ENCODE data around the gene UBE3D. TPM values are rescaled to one million over a fixed set of nuclear protein-coding genes. Genes with fewer than 3 reads are reported as not detected.

The UBE3D gene
- total RNA-seq, 4 donors from 2014 or later, result 6.1 to 30.3 (median 14.4) TPM

GRCh38 chr6:82917346-82918064, 148.1 kb downstream of the UBE3D start:
- DNase-seq, result no peak
- Histone ChIP-seq H3K4me1 (no peaks in the 10 kb centered on the region), H3K4me3 (no peak overlapping the region), H3K9me3 (peaks cover 0 to 8% of the 10 kb centered on the region in 2 donors), H3K36me3 (no peaks in the 10 kb centered on the region), H3K27me3 (no peaks in the 10 kb centered on the region), H3K27ac (no peak overlapping the region)
- intact Hi-C loops (cut with DNase I; ENCODE audit: low total_unique reads), result no loop called here
- in situ Hi-C loops (cut with MboI; ENCODE audit: low pct_ligation_motif_present in 1 of 4, low pct_unique_long_range_greater_than_20kb in 1 of 4, low sequenced_read_pairs in 3 of 4), result no loop called here
- 60% methylated on average over 6 of the region's 6 CpGs for WGBS, 2 donors (ENCODE audit: low coverage in 1 of 2)
- no peak for TF ChIP-seq CTCF (IDR thresholded peaks at IDR 0.05)
- TF ChIP-seq EP300 (IDR thresholded peaks at IDR 0.05; ENCODE audit: low read depth), result no peak
- no peak for TF ChIP-seq POLR2AphosphoS5 (IDR thresholded peaks at IDR 0.05)
- no peak for TF ChIP-seq POLR2A (IDR thresholded peaks at IDR 0.05)

- no peaks in the 10 kb centered on the region for H3K27me3 ChIP-seq
- H3K36me3 ChIP-seq, result no peaks in the 10 kb centered on the region
- TF ChIP-seq POLR2A (IDR thresholded peaks at IDR 0.05), result no peak
- TF ChIP-seq POLR2AphosphoS5 (IDR thresholded peaks at IDR 0.05), result no peak
- no peak for TF ChIP-seq CTCF (IDR thresholded peaks at IDR 0.05)
- TF ChIP-seq EP300 (IDR thresholded peaks at IDR 0.05; ENCODE audit: low read depth), result no peak
- no peaks in the 10 kb centered on the region for H3K4me1 ChIP-seq
- intact Hi-C loops (cut with DNase I; ENCODE audit: low total_unique reads), result no loop called here
- H3K27ac ChIP-seq, result no peak overlapping the region
- no peak overlapping the region for H3K4me3 ChIP-seq
- H3K9me3 ChIP-seq, result peaks cover 0 to 8% of the 10 kb centered on the region in 2 donors
- DNase-seq, result no peak
- in situ Hi-C loops (cut with MboI; ENCODE audit: low pct_ligation_motif_present in 1 of 4, low pct_unique_long_range_greater_than_20kb in 1 of 4, low sequenced_read_pairs in 3 of 4), result no loop called here
Measured at GRCh38 chr6:82915666-82916065, 150.0 kb downstream of the UBE3D start.

GRCh38 chr6:82914511-82914910, 151.1 kb downstream of the UBE3D start:
- H3K4me1 ChIP-seq, result no peaks in the 10 kb centered on the region
- H3K9me3 ChIP-seq, result peaks cover 0 to 8% of the 10 kb centered on the region in 2 donors
- intact Hi-C loops (cut with DNase I; ENCODE audit: low total_unique reads) (no loop called here), in situ Hi-C loops (cut with MboI; ENCODE audit: low pct_ligation_motif_present in 1 of 4, low pct_unique_long_range_greater_than_20kb in 1 of 4, low sequenced_read_pairs in 3 of 4) (no loop called here)
- no peak overlapping the region for H3K27ac ChIP-seq
- H3K4me3 ChIP-seq, result no peak overlapping the region
- no peak for DNase-seq
- 92 to 94% methylated on average over 2 to 4 of the region's 4 CpGs for WGBS, 2 donors (ENCODE audit: low coverage in 1 of 2)
- H3K36me3 ChIP-seq, result no peaks in the 10 kb centered on the region
- TF ChIP-seq CTCF (IDR thresholded peaks at IDR 0.05) (no peak), POLR2A (IDR thresholded peaks at IDR 0.05) (no peak), POLR2AphosphoS5 (IDR thresholded peaks at IDR 0.05) (no peak), EP300 (IDR thresholded peaks at IDR 0.05; ENCODE audit: low read depth) (no peak)
- no peaks in the 10 kb centered on the region for H3K27me3 ChIP-seq

- no peaks in the 10 kb centered on the region for H3K9me3 ChIP-seq
- peaks cover 0 to 9% (median 0%) of the 10 kb centered on the region in 4 donors for H3K4me1 ChIP-seq
- in situ Hi-C loops (cut with MboI; ENCODE audit: low pct_ligation_motif_present in 1 of 4, low pct_unique_long_range_greater_than_20kb in 1 of 4, low sequenced_read_pairs in 3 of 4) (no loop called here), intact Hi-C loops (cut with DNase I; ENCODE audit: low total_unique reads) (no loop called here)
- no peak for TF ChIP-seq POLR2A (IDR thresholded peaks at IDR 0.05)
- no peak for TF ChIP-seq CTCF (IDR thresholded peaks at IDR 0.05)
- no peak for TF ChIP-seq POLR2AphosphoS5 (IDR thresholded peaks at IDR 0.05)
- no peak for TF ChIP-seq EP300 (IDR thresholded peaks at IDR 0.05; ENCODE audit: low read depth)
- no peak overlapping the region for H3K4me3 ChIP-seq
- DNase-seq, result no peak
- H3K27me3 ChIP-seq, result no peaks in the 10 kb centered on the region
- H3K36me3 ChIP-seq, result no peaks in the 10 kb centered on the region
- H3K27ac ChIP-seq, result no peak overlapping the region
Measured at GRCh38 chr6:82910820-82911219, 154.8 kb downstream of the UBE3D start.

Measured in transverse colon (tissue), 4 donors.